Activated naive CD4-positive, alpha-beta T cell (primary cell): ENCODE data around the gene SLC7A8.
A peak's percentile ranks its signal among the peaks of the same experiment; 100 is the strongest.

Experiments used
- DNase-seq, 4 experiments: peaks; one replicate each; lab custom pipeline; 2025; lab: John Stamatoyannopoulos, UW

Gene SLC7A8

DNA sequence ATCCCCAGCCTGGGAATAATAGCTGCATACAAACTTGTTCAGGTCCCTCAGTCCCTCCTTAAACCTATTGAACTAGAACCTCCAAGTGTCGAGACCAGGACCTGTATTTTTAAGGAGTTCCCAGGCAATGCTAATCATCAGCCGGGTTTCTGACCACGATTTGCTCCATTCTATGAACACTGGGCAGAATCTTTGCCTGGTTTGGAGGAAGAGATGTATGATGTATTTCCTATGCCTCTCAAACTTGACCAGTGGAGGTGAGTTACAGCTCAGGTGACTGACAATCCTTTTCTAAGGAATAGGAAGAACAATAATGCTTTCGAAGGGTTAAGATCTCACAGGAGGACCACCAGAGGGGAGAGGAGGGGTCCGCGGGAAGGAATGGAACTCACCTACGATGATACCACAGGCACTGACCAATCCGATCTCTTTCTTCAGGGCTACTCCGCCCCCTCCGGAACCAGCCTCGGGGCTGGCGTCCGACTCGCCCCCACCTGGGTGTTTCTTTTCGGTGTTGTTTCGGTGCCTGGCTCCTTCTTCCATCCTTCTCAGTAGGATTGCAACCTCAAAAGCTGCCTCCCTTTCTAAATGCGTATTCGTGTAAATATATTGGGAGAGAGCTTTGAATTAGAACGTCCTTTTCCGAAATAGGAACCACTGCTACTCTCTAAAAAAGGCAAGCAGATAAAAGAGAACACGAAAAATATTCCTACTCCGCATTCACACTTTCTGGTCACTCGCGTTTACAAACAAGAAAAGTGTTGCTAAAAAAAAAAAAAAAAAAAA, 895 bp downstream of the SLC7A8 start:
- peak in 1 of 4 experiments; percentile 29 for DNase-seq

DNA sequence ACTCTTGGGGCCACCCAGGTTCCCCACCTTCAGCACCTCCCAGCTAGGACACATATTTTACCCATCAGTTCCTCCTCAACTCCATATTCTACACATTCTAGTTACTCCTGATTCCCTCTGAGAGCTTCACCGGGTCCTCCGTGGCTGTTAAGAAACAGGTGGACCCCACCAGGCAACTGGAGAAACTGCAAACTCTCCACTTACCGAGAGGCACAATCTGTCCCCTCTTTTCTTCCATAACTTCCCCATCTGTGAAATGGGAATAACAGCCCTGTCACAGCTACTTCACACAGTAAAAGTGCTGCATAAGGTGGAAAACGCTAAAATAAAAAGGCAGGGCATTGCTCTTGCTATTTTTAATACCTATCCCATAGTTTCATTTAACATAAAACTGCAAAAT, 1.5 kb downstream of the SLC7A8 start:
- DNase-seq = no peak

DNA sequence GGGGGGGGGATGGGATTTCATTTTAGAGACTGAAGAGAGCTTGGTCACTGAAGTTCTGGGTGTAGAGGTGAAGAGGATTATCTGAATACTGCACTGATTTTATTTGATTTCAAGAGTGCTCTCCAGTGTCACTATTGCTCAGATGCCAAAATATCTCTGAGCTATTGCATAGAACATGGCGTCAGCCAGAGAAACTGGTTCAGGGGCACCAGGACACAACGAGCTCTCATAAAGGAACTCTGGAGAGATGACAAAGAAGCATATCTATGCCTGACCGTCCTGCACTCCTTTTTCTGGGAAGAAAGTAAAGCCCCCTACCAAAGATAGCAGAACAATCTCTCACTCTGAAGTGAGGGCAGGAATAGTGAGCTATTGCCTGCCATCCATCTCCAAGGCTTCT, 2.0 kb downstream of the SLC7A8 start:
- no peak for DNase-seq

DNA sequence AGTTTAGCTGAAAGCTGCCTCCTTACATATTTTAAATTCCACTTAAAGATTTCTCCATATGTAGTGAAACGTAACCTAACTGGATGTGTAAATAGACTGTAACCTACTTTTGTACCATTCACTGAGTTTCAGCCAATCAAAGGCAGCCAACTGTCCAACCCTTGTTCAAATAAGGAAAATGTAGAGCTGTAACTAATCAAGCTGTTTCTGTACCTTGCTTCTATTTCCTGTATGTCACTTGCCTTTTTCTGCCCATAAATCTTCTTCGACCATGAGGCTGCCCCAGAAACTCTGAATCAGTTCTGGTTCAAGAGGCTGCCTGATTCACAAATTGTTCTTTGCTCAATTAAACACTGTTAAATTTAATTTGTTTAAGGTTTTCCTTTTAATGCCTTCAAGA, 6.3 kb downstream of the SLC7A8 start:
- no peak for DNase-seq

DNA sequence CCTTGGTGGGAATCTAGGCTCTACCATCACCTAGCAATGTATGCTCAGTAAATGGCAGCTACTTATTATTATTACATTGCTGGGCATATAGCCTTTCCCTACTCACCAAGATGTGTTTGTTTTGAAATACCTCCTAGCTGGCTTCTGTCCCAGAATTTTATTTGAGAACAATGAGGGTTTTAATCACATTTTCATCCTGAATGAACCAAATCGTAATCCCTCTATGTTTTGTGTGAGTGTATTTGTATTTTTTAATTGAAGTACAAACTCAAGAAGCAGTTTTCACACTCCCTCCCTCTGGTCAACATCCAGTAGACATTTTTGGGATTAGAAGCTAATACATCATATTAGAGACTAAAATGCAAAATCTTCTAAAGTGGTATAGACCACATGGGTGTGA, 7.6 kb downstream of the SLC7A8 start:
- DNase-seq = no peak

DNA sequence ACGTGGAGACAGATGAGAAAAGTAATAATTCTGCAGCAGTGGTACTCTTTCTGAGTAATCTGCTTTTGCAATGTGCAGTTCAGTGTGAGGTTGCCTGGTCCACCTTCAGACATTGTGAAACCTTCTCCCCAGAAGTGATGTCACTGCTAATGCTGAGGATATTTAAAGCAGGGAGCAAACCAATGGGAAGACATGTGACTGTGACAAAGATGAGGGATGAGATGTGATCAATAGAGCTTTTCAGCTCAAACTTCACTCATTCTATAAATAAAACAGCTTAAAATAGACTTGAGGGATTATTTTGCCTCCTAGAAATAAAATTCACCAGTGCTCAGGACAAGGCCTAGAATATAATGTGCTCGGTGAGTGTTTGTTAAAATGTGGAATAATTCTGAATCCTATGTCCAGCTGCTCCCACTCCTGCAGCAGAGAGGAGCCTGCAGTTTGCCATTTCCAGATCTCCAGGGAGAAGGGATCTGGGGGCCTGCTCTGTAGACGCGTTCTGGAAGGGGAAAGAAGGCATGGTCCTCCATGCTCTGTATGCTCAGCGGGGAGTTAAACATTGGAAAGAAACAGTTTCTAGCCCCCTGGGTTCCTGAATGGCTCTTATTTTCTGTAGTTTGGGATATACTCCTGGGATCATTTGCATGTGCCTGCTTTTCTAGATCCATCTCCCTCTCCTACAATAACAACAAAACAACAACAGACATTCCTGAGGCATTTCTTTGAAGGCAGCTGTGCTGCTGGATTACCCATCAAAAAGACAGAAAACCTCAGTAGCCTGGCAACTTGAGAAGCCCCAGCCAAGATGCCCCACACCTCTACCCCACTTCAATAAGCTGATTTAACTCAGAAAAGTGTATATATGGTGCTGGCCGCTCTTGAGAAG, 8.9 kb downstream of the SLC7A8 start:
- no peak for DNase-seq

DNA sequence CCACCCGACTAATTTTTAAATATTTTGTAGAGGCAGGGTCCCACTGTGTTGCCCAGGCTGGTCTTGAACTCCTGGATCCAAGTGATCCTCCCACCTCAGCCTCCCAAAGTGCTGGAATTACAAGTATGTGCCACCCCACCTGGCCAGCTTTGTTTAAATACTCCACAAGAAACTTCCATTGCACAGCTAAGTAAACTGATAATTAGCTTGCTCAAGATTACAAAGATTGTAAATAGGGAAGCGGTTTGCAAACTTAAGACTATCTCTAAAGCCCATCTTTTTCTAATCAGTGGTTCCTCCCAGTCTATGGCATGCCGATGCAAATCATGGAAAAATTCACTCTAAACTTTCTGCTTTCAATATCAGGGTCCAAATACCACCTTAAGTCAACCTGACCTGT, 9.7 kb downstream of the SLC7A8 start:
- DNase-seq = no peak

DNA sequence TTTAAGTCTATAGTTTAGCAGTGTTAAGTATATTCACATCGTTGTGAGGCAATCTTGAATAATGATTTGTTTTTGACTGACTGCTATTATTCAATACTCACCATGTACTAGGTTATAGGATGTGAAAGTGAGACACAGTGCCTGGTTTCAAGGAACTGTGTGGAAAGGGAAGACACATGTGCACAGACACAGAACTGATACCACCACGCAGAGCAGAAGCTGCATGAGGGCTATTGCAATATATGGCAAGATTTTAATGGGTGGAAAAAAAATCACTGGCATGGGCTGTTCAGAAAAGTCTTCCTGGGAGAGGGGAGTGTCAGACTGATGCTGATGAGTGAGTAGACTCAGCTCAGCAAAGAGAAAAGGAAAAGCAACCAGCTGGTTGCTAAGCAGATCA, 10.4 kb downstream of the SLC7A8 start:
- no peak for DNase-seq

DNA sequence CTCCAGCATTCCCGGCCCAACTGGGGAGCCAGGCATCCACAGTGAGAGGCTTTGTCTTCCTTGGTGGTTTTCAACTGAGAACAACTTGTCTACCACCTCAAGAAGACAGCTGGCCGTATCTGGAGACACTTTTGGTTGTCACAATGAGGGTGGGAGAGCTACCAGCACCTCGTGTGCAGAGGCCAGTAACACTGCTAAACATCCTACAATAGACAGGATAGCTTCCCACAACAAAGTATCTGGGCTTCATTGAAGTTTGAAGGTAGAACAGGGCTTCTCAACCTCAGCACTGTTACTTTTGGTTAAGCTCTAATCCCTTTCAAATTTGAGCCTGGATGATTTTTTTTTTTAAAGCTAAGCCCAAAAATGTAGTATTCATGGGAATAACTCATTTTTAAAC, 10.9 kb downstream of the SLC7A8 start:
- no peak for DNase-seq

DNA sequence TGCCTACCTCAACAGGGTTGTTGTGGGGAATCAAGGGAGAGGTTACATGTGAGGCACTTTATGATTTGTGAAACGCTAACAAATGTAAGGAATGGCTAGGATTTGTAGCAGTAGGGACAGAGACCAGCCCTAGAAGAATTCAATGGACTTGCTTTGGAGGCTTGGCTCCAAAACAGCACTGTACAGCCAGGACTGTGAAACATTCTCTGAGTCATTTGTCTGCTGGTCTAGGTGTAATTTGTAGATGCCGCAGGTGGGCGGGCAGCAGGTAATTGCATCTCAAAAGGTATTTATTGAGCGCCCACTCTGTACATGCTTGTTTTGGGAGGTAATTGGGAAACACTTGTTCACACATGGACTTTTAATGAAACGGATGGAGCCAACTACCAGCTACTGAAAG, 11.4 kb downstream of the SLC7A8 start:
- no peak for DNase-seq

DNA sequence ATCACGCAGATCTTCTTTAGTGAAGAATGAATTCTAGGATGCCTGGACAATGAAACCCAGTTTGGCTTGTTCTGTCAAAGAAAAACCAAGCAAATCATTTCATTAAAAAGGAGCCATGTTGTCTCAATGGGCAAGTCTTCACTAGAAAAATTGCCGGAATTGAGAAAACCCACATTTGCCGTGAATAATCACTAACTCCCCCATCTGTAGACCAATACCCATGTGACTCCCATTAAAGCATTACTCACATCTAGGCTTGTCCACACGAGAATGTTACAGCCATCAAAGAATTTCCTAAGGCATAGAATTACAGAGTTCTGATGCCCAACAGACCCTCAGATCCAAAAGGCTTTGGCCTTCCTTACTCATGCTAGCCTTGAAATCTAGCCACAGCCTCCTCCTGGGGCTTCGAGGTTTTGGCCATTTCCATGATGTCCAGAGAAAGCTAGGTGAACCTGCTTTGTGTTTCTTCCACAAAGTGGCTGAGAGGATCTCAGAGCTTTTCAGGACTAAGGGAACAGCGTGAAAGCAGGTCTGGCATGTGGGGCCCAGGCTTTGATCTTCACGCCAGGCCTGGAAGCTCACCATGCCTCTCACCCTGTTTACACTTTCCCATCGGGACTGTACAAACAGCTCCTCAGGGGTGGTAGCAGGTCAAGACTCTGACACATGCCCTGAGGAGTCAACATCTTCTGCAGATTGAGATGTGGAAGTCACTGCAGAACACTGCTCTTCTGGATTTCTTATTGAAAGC, 12.1 kb downstream of the SLC7A8 start:
- no peak for DNase-seq

DNA sequence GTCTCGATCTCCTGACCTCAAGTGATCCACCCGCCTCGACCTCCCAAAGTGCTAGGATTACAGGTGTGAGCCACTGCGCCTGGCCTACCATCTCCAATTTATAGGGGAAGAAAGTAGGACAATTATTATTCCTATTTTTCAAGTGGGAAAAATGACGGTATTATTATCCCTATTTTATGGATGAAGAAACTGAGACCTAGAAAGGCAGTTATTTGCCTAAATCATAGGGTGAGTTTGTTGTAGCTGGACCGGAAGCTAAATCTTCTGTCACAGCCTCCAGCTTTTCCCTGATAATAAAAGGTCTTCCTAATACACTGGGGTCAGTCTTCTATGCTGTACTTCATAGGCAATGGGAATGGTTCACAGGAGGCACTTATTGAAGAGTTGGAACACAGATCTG, 13.8 kb downstream of the SLC7A8 start:
- no peak for DNase-seq

DNA sequence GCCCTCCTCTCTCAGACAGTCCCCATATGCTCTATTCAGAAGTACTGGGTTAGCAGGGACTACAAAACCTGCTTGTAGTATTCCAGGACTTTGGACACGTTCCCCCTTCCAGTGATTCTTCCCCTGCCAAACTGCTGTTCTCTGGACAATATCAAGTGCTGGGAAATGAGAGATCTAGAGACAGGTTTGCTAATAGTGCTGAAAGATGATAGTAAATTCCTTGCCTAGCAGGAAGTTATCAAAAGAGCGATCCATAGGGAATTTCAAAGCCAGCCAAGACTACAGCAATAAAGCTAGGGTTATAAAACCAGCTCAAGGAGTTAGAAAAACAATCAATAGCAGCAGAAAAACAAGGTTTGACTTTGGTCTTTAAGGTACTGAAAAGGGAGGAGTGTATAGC, 15.2 kb downstream of the SLC7A8 start:
- DNase-seq = no peak

DNA sequence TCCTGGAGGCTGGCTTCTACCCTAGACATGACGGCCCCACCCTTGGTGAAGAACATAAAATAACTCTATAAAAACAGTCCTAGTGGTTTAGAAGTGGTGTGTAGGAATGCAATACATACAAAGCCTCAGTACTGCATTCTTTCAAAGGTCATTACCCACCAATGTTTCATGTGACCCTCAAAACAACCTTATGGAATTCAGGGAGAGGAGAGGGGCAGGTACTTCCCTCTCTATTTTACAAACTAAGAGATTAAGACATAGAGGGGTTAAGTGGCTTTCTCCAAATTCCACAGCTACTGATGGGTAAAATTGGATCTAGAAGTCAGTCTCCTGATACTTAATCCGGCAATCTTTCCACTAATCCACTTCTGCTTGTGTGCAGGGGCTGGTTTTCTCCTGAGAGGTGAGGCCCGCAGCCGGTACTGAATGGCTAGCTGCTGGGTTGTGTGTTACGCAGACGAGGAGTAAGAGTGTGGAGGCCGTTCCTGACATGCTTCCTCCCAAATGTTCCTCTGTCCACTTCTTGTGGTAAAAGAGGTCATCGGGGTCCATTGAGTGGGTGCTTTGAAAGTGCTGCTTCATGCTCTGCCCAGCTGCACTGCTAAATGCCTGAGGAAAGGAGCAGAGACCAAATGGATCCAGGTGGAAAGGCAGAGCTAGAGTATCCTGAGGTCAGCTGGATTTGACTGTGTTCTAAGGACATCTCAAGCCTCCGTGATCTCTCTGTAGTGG, 16.2 kb downstream of the SLC7A8 start:
- no peak for DNase-seq

DNA sequence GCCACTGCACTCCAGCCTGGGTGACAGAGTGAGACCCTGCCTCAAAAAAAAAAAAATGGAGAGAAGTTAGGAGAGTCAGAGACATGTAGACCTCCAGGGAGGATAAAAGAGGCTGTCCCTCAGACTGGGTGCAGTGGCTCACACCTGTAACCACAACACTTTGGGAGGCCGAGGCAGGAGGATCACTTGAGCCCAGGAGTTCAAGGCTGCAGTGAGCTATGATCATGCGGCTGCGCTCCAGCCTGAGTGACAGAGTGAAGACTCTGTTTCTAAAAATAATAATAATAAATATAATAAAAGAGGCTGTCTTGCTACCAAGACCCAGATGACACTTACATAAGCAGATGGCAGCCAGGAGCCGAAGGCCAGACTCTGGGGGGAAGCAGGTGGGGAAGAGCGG, 18.5 kb downstream of the SLC7A8 start:
- no peak for DNase-seq

DNA sequence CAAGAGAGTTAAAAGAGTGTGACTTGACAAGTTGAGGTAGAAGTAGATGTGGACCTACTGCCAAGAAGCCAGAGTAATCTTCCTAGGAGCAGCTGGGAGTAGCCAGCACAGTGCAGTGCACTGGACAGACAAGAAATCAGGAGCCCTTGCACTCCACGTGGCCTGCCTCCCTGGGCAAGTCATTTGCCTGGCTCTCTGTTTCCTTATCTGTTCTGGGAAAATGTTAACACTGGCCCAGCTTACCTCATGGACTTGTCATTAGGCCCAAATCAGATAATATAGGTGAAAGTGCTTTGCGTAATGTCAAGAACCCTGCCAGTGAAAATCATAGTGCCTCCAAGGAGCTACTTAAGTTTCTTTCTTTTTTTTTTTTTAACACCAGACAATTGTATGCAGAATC, 19.2 kb downstream of the SLC7A8 start:
- DNase-seq = no peak

DNA sequence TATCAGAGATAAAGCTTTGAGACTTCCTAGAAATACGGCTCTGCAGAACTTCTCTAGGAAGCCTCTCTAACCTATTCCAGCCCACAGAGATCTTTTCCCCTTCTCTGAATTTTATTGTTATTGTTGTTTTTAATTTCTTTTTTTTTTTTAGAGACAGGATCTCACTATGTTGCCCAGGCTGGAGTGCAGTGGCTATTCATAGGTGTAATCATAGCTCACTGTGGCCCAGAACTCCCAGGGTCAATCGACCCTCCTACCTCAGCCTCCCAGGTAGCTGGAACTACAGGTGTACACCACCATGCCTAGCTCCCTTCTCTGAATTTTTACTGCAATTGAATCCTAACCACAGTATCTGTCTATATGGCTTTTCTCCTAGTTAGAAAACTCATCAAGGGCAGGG, 19.6 kb downstream of the SLC7A8 start:
- DNase-seq = no peak

DNA sequence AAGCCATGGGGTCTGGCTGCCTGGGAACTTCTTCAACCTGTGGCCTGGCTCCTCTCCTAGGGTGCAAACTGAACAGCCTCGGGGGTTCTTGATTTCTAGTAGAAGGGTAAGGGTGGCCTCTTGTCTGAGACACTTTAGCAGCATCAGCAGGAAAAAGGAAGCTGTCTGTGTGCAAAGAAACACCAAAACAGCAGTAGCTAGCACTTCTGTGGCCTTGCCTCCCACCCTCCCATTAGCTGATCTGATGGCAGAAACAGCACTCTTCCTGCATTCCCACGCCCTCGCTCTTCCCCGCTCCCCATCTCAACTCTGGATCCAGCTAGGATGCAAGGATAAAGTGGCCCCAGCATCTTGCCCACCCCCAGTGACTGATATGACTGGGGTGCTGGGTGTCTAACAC, 20.7 kb downstream of the SLC7A8 start:
- no peak for DNase-seq

DNA sequence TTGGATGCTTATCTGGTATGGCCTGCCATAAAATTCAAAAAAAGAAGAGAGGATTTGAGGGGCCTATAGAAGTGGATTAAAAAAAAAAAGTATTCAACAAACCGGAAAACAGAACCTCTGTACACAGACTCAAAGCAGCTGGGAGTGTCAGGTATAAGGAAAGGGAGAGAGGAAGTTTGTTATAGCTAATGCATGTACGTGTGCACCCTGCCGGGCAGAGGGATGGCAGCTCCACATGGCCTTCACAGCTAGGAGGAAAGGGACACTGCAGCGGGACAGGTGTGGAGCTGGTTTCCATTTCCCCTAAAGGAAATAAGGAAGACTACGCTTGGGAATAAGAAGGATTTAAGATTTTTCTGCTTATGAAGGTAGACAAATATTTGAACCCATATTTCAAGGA, 21.5 kb downstream of the SLC7A8 start:
- no peak for DNase-seq

DNA sequence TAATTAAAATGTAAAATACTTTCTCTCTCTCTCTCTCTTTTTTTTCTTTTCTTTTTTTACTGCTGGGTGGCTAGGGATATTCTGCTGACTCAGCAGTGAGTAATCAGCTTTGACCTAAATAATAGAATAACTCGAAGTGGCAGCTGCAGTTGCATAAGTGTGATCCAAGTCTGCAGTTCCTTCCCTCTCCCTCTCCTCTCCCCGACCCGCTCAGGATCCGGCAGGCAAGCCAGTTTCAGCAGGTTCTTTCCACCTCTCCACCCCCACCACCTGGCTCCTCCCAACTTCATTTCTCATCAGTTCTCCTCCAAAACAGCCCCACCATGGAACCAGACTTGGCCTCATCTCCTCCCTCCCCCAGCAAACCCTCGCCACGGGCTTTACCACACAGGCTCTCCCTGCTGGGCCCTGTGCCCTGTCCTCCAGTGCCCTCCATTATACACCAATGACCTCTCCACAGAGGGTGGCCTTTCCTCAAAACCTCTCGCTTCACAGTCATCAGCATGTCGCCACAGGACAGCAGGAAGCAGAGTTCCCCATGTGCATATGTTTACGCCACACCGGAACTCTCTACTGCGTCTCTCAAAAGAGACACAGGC, 22.4 kb downstream of the SLC7A8 start:
- no peak for DNase-seq

DNA sequence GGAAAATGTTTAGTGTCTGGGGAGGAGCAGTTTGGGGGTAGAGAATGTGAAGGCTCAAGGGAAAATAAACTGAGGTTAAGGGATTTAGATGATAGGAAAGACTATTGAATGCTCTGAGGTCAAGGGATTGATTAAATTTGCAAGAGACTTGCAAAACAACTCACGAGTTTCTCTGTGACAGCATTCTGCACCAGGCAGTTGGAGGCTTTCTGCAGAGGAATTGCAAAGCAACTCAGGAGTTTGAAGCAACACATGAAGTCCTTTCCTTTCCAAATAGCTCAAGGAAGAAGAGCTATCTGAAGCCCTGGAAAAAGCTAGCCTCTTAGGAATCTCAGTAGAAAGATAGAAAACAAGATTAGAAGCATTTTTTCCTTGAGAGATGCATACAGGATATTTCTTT, 23.9 kb downstream of the SLC7A8 start:
- no peak for DNase-seq

DNA sequence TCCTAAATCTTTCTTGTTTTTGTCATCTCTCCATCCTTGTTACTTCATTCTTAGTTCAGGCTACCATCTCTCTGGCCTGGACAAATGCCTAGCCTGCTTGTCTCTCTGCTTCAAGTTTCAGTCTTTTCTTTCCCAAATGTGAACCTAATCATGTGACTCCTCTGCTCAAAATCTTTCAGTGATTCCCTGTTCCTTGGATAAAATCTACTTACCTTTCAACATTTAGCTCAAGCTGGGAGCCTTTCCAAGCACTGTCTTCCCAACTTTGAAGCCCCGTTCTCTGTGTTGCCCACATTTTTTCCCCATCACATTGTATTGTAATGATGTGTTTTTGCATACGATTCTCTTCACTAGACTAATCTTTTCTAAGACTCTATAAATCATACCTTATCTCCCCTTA, 24.7 kb downstream of the SLC7A8 start:
- DNase-seq = no peak
